ENCODE data around the gene FBXL16.

The FBXL16 gene

DNA sequence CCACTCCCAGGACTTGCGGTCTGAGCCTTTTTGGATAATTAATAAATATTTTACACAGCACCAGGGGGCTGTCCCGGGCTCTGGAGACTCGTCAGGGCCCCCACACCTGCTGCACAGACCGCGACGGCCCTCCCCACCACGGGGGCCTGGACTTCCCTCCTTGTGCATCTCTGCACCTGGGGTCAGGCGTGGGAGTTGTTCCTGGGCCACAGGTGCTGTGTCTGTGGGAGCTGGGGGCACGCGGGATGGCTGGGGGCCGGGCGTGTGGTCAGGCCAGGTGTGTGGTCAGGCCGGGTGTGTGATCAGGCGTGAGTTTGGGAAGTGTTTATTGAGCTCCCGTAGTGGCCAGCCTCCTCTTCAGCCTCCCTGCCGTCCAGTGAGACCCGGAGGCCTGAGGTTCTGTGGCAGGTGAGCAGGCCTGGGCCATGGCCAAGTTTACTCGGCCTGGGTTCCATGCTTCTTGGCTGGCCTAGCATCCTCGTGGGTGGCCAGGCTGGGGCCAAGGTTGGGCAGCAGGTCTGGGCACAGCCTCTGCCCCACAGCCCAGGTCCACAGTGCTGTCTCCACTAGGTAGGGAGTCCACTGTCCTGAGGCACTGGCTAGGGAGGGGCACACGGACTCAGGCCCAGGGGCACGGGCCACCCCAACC lies 27.3 kb downstream of the FBXL16 start:
- no peak for DNase-seq (ENCODE audit: low spot score)

DNA sequence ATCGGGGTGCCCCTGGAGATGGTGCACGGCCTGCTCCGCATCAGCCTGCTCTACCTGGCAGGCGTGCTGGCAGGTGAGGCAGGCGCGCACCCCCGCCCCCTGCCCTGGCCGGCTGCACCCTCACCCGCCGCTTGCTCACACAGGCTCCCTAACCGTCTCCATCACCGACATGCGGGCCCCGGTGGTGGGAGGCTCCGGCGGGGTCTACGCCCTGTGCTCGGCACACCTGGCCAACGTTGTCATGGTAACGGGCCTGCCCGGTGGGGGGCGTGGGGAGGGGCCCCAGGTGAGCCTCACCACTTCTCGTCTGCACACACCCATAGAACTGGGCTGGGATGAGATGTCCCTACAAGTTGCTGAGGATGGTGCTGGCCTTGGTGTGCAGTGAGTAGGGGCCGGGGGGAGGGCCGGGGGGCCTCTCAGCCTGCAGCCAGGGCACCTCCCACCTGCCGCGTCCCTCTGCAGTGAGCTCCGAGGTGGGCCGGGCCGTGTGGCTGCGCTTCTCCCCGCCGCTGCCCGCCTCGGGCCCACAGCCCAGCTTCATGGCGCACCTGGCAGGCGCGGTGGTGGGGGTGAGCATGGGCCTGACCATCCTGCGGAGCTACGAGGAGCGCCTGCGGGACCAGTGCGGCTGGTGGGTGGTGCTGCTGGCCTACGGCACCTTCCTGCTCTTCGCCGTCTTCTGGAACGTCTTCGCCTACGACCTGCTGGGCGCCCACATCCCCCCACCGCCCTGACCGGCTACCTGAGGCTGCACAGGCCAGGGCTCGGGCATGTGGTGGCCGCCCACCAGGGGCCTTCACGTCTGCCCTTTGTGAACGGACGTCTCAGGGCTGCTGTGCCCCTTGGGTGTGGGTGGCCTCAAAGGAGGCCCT lies 28.0 kb downstream of the FBXL16 start:
- DNase-seq (ENCODE audit: low spot score): no peak

DNA sequence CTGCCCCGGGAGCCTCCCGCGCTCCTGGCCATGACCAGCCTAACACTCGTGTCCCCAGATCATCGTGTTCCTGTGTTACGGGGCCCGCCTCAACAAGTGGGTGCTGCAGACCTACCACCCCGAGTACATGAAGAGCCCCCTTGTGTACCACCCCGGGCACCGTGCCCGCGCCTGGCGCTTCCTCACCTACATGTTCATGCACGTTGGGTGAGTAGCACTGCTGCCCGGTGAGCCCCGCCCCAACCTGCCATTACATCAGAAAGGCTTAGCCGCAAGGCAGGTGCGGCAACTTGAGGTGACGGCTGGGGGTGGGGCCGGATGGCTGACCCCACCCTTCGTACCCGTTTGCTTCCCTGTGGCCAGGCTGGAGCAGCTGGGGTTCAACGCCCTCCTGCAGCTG lies 28.7 kb downstream of the FBXL16 start:
- no peak for DNase-seq (ENCODE audit: low spot score)

DNA sequence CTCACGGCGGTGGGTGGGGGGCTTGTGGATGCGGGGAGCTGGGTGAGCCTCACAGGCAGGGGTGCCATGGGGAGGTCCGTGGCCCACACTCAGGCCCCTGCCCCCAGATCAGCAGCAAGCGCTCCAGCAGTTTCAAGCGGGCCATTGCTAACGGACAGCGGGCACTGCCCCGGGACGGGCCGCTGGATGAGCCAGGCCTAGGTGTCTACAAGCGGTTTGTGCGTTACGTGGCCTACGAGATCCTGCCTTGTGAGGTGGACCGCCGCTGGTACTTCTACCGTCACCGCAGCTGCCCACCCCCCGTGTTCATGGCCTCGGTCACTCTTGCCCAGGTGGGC lies 29.1 kb downstream of the FBXL16 start:
- no peak for DNase-seq (ENCODE audit: low spot score)

DNA sequence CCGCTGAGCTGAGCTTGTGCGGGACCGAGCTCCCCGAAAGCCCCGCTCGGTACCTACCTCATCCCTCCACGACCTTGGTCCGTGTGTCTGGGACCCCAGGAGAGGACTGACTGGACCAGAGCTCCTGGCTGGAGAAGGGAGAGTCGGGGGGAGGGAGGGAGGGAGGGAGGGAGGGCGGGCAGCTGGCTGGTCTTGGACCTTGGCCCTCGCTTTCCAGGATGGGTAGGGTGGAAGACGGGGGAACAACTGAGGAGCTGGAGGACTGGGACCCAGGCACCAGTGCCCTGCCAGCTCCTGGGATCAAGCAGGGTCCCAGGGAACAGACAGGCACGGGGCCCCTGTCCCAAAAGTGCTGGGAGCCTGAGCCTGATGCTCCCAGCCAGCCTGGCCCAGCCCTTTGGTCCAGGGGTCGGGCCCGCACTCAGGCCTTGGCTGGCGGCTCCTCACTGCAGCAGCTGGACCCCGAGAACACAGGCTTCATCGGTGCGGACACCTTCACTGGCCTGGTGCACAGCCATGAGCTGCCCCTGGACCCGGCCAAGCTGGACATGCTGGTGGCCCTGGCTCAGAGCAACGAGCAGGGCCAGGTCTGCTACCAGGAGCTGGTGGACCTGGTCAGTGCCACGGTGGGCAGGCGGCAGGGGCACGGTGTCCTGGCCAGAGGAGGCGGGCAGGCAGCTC lies 29.6 kb downstream of the FBXL16 start:
- no peak for DNase-seq (ENCODE audit: low spot score)

DNA sequence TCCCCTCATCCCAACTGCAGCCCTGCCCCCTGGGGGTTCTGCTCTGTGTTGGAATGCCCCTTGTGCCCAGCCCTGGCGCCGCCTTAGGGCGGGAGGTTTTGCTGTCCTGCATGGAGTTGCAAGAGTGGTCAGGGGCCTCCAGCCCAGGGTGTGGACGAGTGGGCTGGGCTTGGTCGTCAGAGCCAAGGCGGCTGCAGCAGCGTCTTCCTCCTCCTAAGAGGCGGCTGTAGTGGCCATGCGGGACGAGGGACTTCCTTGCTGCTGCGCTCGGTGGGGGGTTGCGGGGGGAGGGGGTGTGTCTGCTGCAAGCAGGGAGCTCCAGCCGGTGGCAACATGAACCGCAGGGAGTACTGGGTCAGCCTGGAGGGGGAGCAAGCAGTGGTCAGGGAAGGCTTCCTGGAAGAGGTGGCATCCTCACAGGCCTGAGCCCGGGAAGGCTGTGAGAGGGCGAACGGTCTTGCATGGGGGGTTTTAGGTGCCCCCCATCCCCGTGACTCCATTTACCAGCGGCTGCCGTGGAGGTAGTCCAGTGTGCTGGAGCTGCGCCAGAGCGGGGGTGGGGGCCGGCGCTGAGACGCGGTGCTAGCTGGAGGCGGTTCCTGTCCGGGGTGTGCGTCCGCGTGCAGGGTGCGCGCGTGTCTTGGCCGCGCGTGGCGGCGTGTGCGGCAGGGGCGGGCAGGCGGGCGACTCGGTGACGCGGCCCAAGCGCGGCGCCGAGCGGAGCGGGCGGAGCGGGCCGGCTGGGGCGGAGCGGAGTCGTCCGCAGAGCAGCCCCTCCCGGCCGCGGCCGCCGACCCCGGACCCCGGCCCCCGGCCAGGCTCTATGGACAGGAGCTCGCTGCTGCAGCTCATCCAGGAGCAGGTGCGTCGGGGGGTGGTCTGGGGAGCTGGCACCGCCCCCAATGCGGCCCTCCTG lies 30.4 kb downstream of the FBXL16 start, which contains the start of gene RHBDL1:
RHBDL1 (plus strand) TSS at position 704 of the 916 bp plus-strand sequence; CDS start at position 824, 120 bp downstream.
- peak; percentile 54 for DNase-seq (ENCODE audit: low spot score)

DNA sequence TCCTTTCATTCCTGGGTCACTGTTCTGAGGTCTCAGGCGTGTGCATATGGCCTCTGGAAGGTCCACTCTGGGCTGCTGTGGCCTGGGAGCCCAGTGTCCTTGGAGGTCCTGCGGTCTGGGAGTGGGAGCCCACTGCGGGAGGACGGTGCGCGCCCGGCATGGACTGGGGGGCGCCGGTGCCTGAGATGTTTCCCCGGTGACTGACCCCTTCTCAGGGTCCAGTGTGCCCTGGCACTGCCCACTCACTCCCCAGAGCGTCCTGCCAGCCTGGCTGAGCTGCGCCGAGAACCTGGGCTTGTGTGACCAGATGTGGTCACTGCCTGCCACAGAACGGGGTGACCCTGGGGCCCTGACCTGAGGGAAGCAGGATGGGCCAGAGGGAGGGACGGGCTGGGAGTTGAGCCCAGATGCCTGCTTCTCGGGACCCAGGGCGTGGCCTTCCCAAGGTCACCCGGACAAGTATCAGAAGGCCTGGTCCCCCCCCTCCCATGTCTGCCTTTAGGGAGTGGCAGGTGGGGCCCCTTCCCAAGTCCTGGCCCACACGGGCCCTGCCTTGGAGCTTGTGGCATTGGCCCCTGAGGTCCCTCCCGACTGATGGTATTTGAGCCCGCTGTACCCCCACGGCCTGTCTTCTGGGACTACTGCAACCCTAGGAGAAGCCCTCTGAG lies 31.3 kb downstream of the FBXL16 start:
- DNase-seq (ENCODE audit: low spot score): no peak

DNA sequence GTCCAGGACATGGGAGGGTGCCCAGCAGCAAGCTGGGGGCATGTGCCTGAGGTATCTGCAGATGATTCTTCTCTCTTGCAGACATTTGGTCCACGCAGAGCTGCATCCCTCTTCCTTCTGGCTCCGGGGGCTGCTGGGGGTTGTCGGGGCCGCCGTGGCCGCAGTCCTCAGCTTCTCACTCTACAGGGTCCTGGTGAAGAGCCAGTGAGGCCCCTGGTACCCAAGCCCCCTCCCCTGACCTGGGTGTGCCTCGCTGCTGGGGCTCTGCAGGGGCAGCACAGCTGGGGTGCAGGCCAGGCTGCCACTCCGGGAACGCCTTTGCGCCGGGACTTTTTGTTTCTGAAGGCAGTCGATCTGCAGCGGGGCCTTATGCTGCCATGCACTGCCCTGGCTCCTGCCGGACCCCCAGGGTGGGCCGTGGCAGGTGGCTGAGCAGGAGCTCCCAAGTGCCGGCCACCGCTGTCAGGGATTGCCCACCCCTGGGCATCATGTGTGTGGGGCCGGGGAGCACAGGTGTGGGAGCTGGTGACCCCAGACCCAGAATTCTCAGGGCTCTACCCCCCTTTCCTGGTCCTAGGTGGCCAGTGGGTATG lies 32.1 kb downstream of the FBXL16 start:
- DNase-seq (ENCODE audit: low spot score): no peak

DNA sequence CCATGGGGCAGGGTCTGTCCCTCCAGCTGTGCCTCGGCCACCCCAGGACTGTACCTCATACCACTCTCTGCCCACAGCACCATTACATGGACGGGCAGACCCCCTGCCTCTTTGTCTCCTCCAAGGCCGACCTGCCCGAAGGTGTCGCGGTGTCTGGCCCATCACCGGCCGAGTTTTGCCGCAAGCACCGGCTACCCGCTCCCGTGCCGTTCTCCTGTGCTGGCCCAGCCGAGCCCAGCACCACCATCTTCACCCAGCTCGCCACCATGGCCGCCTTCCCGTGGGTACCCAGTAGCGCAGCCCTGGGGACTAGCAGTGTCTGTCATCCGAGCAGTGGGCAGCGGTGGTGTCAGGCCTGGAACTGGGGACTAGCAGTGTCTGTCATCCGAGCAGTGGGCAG lies 32.8 kb downstream of the FBXL16 start:
- no peak for DNase-seq (ENCODE audit: low spot score)

DNA sequence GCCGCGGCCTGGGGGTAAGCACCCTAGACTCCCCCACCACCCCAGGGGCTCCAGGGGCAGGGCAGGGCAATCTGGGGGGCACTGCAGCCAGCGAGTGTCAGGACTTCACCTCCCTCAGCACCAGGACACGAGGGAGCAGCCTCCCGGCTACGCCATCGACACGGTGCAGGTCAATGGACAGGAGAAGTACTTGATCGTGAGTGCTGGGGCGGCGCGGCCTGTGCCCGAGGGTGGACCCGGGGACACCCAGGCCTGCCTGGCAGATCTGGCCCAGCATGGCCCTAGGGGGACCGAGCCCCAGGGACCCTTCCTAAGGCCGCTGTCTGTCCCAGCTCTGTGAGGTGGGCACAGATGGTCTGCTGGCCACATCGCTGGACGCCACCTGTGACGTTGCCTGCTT lies 33.2 kb downstream of the FBXL16 start:
- no peak for DNase-seq (ENCODE audit: low spot score)

DNA sequence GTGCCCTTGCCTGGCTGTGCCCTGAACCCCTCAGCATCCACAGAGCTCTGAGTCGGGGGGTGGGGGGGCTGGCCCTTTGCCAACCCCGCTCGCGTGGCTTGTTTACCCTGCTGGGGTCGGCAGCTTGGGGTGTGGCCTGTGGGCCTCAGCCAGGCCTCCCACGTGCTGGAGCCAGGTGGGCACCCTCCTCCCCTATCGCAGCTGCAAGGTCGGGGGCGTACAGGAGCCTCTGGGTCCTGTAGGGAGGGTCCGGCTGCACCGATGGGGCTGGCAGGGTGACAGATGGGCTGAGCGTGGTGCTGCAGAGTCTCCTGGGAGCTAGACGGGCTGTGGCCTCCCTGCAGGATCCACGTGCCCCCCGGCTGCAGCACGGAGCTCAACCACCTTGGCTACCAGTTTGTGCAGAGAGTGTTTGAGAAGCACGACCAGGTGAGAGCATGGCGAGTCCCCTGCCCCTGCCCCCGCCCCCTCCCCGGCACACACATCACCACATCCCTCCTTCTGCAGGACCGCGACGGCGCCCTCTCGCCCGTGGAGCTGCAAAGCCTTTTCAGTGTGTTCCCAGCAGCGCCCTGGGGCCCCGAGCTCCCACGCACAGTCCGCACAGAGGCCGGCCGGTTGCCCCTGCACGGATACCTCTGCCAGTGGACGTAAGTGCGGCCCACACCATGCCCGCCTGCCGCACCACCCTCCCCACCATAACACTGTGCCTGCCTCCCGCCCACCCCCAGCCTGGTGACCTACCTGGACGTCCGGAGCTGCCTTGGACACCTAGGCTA lies 34.1 kb downstream of the FBXL16 start:
- no peak for DNase-seq (ENCODE audit: low spot score)

DNA sequence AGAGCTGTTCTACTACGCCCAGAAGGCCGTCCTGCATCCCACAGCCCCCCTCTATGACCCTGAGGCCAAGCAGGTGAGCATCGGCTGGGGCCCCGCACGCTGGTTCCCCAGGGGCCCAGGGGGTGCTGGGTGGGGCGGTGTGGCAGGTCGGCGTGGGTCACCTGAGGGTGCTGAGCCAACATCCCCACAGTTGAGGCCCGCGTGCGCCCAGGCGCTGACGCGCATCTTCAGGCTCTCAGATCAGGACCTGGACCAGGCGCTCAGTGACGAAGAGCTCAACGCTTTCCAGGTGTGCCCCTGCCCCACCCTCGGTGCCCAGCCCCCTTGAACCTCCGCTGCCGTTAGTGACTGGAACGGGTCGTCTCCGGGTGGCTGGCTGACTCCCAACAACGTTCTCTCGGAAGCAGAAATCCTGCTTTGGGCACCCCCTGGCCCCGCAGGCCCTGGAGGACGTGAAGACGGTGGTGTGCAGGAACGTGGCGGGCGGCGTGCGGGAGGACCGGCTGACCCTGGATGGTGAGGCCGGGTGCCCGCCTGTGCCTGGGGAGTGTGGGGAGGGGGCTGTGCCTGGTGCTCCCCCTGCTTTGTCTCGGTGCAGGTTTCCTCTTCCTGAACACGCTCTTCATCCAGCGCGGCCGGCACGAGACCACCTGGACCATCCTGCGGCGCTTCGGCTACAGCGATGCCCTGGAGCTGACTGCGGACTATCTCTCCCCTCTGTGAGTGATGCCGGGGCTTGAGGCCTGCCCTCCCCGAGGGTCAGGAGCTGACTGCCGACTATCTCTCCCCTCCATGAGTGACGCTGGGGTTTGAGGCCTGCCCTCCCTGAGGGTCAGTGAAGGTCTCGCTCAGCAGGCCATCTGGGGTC lies 34.9 kb downstream of the FBXL16 start:
- DNase-seq (ENCODE audit: low spot score): no peak

DNA sequence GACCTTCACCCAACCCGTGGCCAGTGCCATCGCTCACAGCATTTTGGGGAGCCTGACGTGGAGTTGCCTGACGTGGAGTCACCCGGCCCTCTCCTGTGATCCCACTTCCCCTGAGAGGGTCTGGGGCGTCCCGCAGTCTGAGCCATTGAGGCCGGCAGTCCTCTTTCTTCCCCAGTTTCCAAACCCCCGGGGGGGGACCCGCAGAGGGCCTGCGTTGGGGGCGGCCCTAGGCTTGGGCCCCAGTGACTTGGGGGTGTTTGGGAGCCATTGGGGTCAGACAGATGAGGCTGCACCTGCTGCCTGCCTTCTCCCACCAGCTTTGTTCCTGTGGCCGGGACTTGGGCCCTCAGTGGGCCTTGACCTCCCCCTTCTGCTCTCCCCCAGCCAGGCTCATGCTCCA lies 35.9 kb downstream of the FBXL16 start:
- DNase-seq (ENCODE audit: low spot score): no peak

DNA sequence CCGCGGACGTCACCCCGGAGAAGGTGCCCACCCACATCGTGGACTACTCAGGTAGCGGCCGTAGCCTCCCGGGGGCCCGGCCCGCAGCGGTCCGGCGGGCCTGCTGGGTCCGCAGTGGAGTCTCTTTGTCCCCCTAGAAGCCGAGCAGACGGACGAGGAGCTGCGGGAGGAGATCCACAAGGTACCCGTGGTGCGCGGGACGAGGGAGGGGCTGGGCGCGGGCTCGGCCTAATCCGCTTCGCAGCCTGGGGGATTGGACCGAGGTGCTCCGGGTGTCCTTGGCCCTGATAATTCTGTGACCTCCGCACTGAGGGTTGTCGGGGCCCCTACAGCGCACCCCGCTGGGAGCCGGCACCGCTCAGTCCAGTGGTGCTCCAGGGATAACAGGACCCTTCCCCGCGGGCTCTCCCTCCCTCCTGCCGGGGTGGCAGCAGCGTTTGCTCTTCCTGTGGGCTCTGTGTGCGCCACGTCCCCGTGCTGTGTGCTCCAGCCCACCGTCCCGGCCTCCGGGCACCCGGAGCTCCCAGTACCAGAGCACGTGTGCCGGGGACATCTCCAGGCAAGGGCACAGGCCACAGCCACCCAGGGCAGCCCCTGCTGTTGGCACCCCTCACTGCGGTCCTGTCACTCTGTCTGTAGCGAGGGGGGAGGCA lies 37.0 kb downstream of the FBXL16 start:
- DNase-seq (ENCODE audit: low spot score): no peak

DNA sequence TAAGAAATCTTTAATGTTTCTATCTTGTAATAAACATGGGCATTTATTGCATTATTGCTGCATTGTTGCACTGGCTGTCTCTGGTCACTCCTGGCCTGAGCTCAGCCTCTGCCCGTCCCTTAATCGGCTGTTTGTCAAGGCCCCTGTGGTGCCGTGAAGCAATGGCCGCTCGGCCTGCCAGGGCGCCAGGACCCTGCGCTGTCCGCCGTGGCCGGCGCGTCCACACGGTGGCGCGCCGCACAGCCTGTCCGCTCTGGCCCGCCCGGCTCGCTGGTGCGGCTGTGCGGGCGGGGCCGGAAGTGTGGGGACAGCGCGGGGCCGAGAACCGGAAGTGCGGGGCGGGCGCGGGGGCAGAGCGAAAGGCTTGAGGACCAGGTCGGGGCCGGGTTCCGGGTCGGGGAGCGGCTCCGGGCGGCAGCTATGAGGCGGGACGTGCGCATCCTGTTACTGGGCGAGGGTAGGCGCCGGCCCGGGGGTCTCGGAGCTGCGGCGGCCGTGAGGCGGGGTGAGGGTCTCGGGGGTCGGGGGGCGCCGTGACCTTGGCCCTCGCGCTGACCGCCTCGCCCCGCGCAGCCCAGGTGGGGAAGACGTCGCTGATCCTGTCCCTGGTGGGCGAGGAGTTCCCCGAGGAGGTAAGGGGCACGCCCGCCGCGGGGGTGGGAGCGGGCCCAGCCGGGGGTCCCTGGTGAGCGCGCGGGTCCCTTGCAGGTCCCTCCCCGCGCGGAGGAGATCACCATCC lies 37.7 kb downstream of the FBXL16 start, which contains the start of gene RHOT2:
RHOT2 (plus strand) TSS at position 353 of the 739 bp plus-strand sequence; CDS start at position 421, 68 bp downstream.
- DNase-seq (ENCODE audit: low spot score): peak; percentile 86

DNA sequence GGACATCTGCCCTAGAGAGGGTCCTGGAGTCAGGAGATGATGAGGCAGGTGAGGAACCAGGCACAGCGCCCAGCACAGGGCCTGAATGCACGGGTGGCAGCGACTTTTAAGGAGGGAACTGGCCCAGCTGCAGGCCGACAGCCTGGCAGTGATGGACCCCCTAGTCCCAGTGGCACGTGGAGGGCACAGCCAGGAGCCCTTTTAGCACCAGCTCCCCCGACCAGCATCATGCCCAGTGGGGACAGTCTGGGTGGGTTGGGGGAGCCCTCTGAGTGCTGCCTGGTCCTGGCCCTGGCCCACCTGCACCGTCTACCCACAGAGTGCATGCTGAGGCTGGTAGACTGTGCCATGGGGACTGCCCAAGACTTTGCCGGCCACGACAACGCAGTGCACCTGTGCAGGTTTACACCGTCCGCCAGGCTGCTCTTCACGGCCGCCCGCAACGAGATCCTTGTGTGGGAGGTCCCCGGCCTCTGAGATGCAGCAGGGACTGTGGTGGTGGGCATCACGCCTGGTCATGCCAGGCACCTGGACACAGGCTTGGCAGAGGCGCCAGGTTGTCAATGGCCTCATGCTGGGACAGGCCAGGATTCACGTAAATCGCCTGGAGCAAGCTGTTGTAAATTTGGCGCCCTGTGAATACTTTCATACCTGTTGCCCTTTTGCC lies 38.4 kb downstream of the FBXL16 start:
- DNase-seq (ENCODE audit: low spot score): no peak

DNA sequence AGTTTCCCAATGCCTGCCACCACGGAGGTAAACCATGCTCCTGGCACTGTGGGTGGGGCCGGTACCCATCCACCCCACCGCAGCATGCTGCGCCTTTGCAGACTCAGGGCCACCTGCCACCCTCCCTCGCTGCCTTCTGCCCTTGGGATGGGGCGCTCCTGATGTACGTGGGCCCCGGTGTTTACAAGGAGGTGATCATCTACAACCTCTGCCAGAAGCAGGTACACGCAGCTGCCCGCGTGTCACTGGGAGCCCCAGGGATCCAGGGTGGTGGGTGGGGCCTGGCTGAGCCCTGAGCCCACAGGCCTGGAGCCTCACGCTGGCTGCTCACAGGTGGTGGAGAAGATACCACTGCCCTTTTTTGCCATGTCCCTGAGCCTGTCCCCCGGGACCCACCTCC lies 39.0 kb downstream of the FBXL16 start:
- DNase-seq (ENCODE audit: low spot score): no peak

Data from SK-N-DZ (cell line).